Smooth muscle cell (in vitro differentiated cells): ENCODE data around the gene MLLT3. TPM values are rescaled to one million over a fixed set of nuclear protein-coding genes. Genes with fewer than 3 reads are reported as not detected.

Experiments
- DNase-seq: peaks from one replicate; lab custom pipeline; 2025; ENCODE audit not compliant: unreplicated experiment; lab: John Stamatoyannopoulos, UW
- H2AFZ ChIP-seq: fragments of 200-600 bp; sonication (generic); 2 replicates; pipeline ENCODE4 v1.6.0; 2016; ENCODE audit warnings: antibody characterized with exemption, low read depth, mild to moderate bottlenecking
- H3F3A ChIP-seq: fragments of 200-600 bp; sonication (generic); 2 replicates; pipeline ENCODE4 v1.6.0; 2017; ENCODE audit warnings: antibody characterized with exemption, low read depth
- H3K27ac ChIP-seq: fragments of 200-600 bp; sonication (generic); 2 replicates; pipeline ENCODE4 v1.5.1; 2016; ENCODE audit warnings: low read depth, mild to moderate bottlenecking
- H3K27me3 ChIP-seq: fragments of 200-600 bp; sonication (generic); 2 replicates; pipeline ENCODE4 v1.6.1; 2016; ENCODE audit warnings: low read depth, mild to moderate bottlenecking
- H3K36me3 ChIP-seq: fragments of 200-600 bp; sonication (generic); 2 replicates; pipeline ENCODE4 v1.5.1; 2016; ENCODE audit warnings: low read depth
- H3K4me1 ChIP-seq: fragments of 200-600 bp; sonication (generic); 2 replicates; pipeline ENCODE4 v1.5.1; 2016; ENCODE audit warnings: low read depth
- H3K4me2 ChIP-seq: fragments of 200-600 bp; sonication (generic); 2 replicates; pipeline ENCODE4 v1.6.0; 2016; ENCODE audit warnings: mild to moderate bottlenecking
- H3K4me3 ChIP-seq: fragments of 200-600 bp; sonication (generic); 2 replicates; pipeline ENCODE4 v1.5.1; 2016; ENCODE audit warnings: mild to moderate bottlenecking
- H3K79me2 ChIP-seq: fragments of 200-600 bp; sonication (generic); 2 replicates; pipeline ENCODE4 v1.6.0; 2016; ENCODE audit warnings: low read depth, mild to moderate bottlenecking
- H3K9ac ChIP-seq: fragments of 200-600 bp; sonication (generic); 2 replicates; pipeline ENCODE4 v1.6.0; 2016; ENCODE audit warnings: low read depth
- H3K9me3 ChIP-seq: fragments of 200-600 bp; sonication (generic); replicated peaks from 2 replicates; pipeline ENCODE4 v1.5.1; 2016; ENCODE audit warnings: low read depth
- H4K20me1 ChIP-seq: fragments of 200-600 bp; sonication (generic); 2 replicates; pipeline ENCODE4 v1.6.0; 2016; ENCODE audit warnings: low read depth
- CTCF ChIP-seq: fragments of 200-600 bp; sonication (generic); IDR thresholded peaks from 2 replicates; pipeline ENCODE4 v1.5.1; 2017; ENCODE audit warnings: borderline replicate concordance, mild to moderate bottlenecking, antibody characterized with exemption; ENCODE audit not compliant: insufficient read depth, poor library complexity, severe bottlenecking
- WGBS: methylation state at CpG from one replicate; pipeline ENCODE4 v1.1.7; 2016; ENCODE audit warnings: low lambda C conversion rate; 5-methylcytosine and 5-hydroxymethylcytosine counted together
- polyA plus RNA-seq: library from polyadenylated mRNA; unstranded; fragments of >200 nt; fragmentation: Nextera tagmentation; extraction: Ambion mirVana; gene quantifications from 2 replicates; pipeline ENCODE4 v1.2.1, GENCODE V29; 2016
- total RNA-seq: library from RNA; depleted of rRNA; stranded (reverse); fragments of >200 nt; gene quantifications from 2 replicates; pipeline ENCODE4 v1.2.3, GENCODE V29; 2014

The MLLT3 gene
- total RNA-seq (29.9 and 32.8 TPM in 2 replicates), polyA plus RNA-seq (16.3 and 21.9 TPM in 2 replicates)

- Histone ChIP-seq H3K9me3 (no peaks in the 10 kb centered on the region), H3K4me3 (peak within 1 kb of the TSS; percentile 87), H4K20me1 (peaks cover 23% of the 10 kb centered on the region), H3K36me3 (no peaks in the 10 kb centered on the region), H3K27me3 (no peaks in the 10 kb centered on the region), H3K4me1 (peaks cover 16% of the 10 kb centered on the region), H3K79me2 (peaks cover 42% of the 10 kb centered on the region), H3K4me2 (peak within 1 kb of the TSS; percentile 97), H2AFZ (peak within 1 kb of the TSS; percentile 94), H3K9ac (peak within 1 kb of the TSS; percentile 80), H3K27ac (peak within 1 kb of the TSS; percentile 69), H3F3A (peaks cover 14% of the 10 kb centered on the region)
- peak; percentile 88 for DNase-seq
- under 1% methylated on average over 36 of the region's 41 CpGs for WGBS
- no peak for TF ChIP-seq CTCF
These were observed at the start of gene MLLT3 for GRCh38 chr9:20622330-20623020. TSS of gene MLLT3 (minus strand) at chr9:20622499.

DNA sequence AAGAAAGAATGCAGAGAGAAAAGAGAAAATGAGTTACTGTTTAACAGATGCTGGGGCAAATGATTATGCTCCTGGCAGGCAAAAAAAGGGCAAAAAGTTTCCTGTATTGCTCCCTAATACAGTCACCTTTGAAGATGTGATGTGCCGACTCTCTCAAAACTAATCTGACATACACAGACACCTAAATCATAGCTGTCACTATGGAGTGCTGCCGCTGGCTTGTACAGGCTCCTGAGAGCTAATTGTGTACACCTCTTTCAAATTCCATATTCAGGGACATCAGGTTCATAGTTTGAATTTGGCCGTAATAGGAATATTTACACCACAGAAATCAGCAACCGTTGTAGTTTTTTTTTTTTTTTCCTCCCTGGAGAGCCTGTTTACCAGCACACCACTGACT lies 49.3 kb upstream of the MLLT3 start:
- no peak overlapping the region for H3K27ac ChIP-seq
- TF ChIP-seq CTCF, result no peak
- H3F3A ChIP-seq, result no peaks in the 10 kb centered on the region
- H3K9me3 ChIP-seq, result no peaks in the 10 kb centered on the region
- peaks cover 21% of the 10 kb centered on the region for H3K79me2 ChIP-seq
- no peaks in the 10 kb centered on the region for H3K27me3 ChIP-seq
- no peak overlapping the region for H3K4me2 ChIP-seq
- H2AFZ ChIP-seq, result no peak overlapping the region
- H3K9ac ChIP-seq, result no peak overlapping the region
- no peaks in the 10 kb centered on the region for H3K36me3 ChIP-seq
- DNase-seq, result no peak
- no peak overlapping the region for H3K4me3 ChIP-seq
- H3K4me1 ChIP-seq, result peaks cover 10% of the 10 kb centered on the region
- H4K20me1 ChIP-seq, result peaks cover 23% of the 10 kb centered on the region
- 92% methylated on average over 4 of the region's 4 CpGs for WGBS

DNA sequence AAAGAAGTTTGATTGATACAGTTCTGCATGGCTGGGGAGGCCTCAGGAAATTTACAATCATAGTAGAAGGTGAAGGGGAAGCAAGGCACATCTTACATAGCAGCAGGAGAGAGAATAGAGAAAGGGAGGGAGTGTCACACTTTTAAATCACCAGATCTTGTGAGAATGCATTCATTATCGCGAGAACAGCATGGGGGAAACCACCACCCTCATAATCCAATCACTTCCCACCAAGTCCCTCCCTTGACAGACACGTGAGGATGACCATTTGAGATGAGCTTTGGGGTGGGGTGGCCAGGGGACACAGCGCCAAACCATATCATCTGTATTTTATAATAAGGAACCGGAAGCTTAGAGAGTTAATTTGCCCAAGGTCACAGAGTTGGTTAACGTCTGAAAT lies 48.1 kb upstream of the MLLT3 start:
- Histone ChIP-seq H4K20me1 (peaks cover 23% of the 10 kb centered on the region), H2AFZ (no peak overlapping the region), H3F3A (no peaks in the 10 kb centered on the region), H3K4me2 (no peak overlapping the region), H3K27ac (no peak overlapping the region), H3K4me1 (peaks cover 10% of the 10 kb centered on the region), H3K79me2 (peaks cover 28% of the 10 kb centered on the region), H3K36me3 (no peaks in the 10 kb centered on the region), H3K27me3 (no peaks in the 10 kb centered on the region), H3K4me3 (no peak overlapping the region), H3K9ac (no peak overlapping the region), H3K9me3 (no peaks in the 10 kb centered on the region)
- DNase-seq, result no peak
- WGBS, result 82% methylated on average over 6 of the region's 6 CpGs
- TF ChIP-seq CTCF, result no peak

- peaks cover 40% of the 10 kb centered on the region for H3K4me1 ChIP-seq
- no peak overlapping the region for H3K27ac ChIP-seq
- H3K9me3 ChIP-seq, result no peaks in the 10 kb centered on the region
- DNase-seq, result no peak
- no peak overlapping the region for H2AFZ ChIP-seq
- peaks cover 64% of the 10 kb centered on the region for H3K79me2 ChIP-seq
- H3K4me3 ChIP-seq, result no peak overlapping the region
- no peaks in the 10 kb centered on the region for H3K36me3 ChIP-seq
- peaks cover 25% of the 10 kb centered on the region for H4K20me1 ChIP-seq
- no peak overlapping the region for H3K4me2 ChIP-seq
- H3K27me3 ChIP-seq, result no peaks in the 10 kb centered on the region
- no peak for TF ChIP-seq CTCF
- no peak overlapping the region for H3K9ac ChIP-seq
- H3F3A ChIP-seq, result no peaks in the 10 kb centered on the region
- WGBS, result 83% methylated on average over 3 of the region's 3 CpGs
These were observed 42.2 kb upstream of the MLLT3 start for GRCh38 chr9:20664501-20664900.
